Loucy (cell line): ENCODE data around the gene ARHGEF25.

Experiments
- EZH2phosphoT487 ChIP-seq: fragments of 200-600 bp; IDR thresholded peaks from 2 replicates; pipeline ENCODE4 v1.6.1; 2018; ENCODE audit warnings: antibody characterized with exemption, mild to moderate bottlenecking, moderate library complexity, borderline replicate concordance
- TF ChIP-seq, protein P1 (sequence below): fragments of 200-600 bp; sonication (generic); conservative IDR thresholded peaks from 2 replicates; pipeline ENCODE4 v1.5.1; 2014; ENCODE audit warnings: mild to moderate bottlenecking, antibody characterized with exemption, low read length

DNA sequence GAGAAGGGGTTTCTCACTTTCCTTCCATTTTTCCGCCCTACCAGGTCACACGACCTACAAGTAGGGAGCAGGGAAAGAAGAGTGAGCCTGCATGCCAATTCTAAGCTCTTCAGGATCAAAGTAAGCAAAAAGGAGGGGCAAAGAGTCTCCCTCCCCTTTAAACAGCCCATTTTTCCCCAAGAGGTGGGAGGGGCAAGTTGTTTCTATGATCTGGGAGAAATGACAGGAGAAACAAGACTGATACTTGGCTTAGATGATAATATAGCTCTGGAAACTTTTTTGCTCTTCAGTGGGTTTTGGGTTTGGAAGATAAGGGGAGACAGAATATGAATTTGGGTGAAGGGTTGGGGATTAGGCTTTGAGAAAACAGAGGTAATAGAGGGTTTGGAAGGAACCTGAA is 4.8 kb upstream of the ARHGEF25 start:
- TF ChIP-seq, protein P1, sequence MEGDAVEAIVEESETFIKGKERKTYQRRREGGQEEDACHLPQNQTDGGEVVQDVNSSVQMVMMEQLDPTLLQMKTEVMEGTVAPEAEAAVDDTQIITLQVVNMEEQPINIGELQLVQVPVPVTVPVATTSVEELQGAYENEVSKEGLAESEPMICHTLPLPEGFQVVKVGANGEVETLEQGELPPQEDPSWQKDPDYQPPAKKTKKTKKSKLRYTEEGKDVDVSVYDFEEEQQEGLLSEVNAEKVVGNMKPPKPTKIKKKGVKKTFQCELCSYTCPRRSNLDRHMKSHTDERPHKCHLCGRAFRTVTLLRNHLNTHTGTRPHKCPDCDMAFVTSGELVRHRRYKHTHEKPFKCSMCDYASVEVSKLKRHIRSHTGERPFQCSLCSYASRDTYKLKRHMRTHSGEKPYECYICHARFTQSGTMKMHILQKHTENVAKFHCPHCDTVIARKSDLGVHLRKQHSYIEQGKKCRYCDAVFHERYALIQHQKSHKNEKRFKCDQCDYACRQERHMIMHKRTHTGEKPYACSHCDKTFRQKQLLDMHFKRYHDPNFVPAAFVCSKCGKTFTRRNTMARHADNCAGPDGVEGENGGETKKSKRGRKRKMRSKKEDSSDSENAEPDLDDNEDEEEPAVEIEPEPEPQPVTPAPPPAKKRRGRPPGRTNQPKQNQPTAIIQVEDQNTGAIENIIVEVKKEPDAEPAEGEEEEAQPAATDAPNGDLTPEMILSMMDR: no peak
- no peak for TF ChIP-seq EZH2phosphoT487
